K562 (cell line): ENCODE data around the gene ACTN4. TPM values are rescaled to one million over a fixed set of nuclear protein-coding genes. Genes with fewer than 3 reads are reported as not detected.

Experiments used
- ARNT ChIP-seq, 2 experiments: fragments of 450-650 bp; IDR thresholded peaks; 2 replicates each; pipeline ENCODE4 v1.6.1; 2016; ENCODE audit warnings: mild to moderate bottlenecking in 1 of 2
- CCNT2 ChIP-seq: IDR thresholded peaks from 2 replicates; pipeline ENCODE4 v1.6.1; 2011; ENCODE audit warnings: borderline replicate concordance, low read depth, mild to moderate bottlenecking, moderate library complexity, mixed read lengths, low read length; ENCODE audit not compliant: insufficient read length; ENCODE audit errors: extremely low read depth
- CREB1 ChIP-seq, 2 experiments: sonication (generic) in 1 of 2; formaldehyde crosslinking in 1 of 2; IDR thresholded peaks; 2 replicates each; pipeline versions ENCODE4 v1.6.1 to v1.8.0; 2012 to 2022; ENCODE audit warnings: inconsistent platforms in 1 of 2, mild to moderate bottlenecking in 1 of 2, missing genetic modification reagents in 1 of 2, moderate library complexity in 1 of 2
- MCM7 ChIP-seq, 2 experiments: fragments of 450-650 bp; IDR thresholded peaks; 2 replicates each; pipeline ENCODE4 v1.6.1; 2016 to 2018
- RAD21 ChIP-seq, 2 experiments: fragments of 250-450 bp in 1 of 2; fragments of 450-650 bp in 1 of 2; sonication (Bioruptor Pico) in 1 of 2; formaldehyde crosslinking in 1 of 2; IDR thresholded peaks in 1 of 2; conservative IDR thresholded peaks in 1 of 2; 2 replicates each; pipeline versions ENCODE4 v1.4.0 to v1.8.0; 2020 to 2022; ENCODE audit warnings: mild to moderate bottlenecking in 2 of 2, moderate library complexity in 1 of 2
- RBFOX2 ChIP-seq: fragments of 200-400 bp; formaldehyde crosslinking; IDR thresholded peaks from 2 replicates; pipeline ENCODE4 v1.6.1; 2017; ENCODE audit warnings: low read depth, mild to moderate bottlenecking, low read length, moderate library complexity
- SUPT5H ChIP-seq: fragments of 450-650 bp; IDR thresholded peaks from 2 replicates; pipeline ENCODE4 v1.6.1; 2016
- TCF15 ChIP-seq: fragments of 250-450 bp; sonication (Bioruptor Pico); IDR thresholded peaks from 2 replicates; pipeline ENCODE4 v1.8.0; 2022; ENCODE audit warnings: moderate library complexity, mild to moderate bottlenecking, inconsistent platforms
- ZBTB7A ChIP-seq: IDR thresholded peaks from 2 replicates; pipeline ENCODE4 v1.6.1; 2011; ENCODE audit warnings: low read depth, mild to moderate bottlenecking, low read length, moderate library complexity, borderline replicate concordance; ENCODE audit not compliant: control insufficient read depth
- ZNF609 ChIP-seq: sonication (generic); formaldehyde crosslinking; IDR thresholded peaks from 2 replicates; pipeline ENCODE4 v1.8.1; 2023; ENCODE audit warnings: missing genetic modification reagents, mild to moderate bottlenecking, borderline replicate concordance
- polyA plus RNA-seq, 8 experiments: library from polyadenylated mRNA; depleted of rRNA in 4 of 8; stranded (reverse) in 5 of 8; unstranded in 3 of 8; fragments of >200 nt; fragmentation: Nextera tagmentation in 2 of 8; fragmentation: Illumina TruSeq in 1 of 8; extraction: Ambion mirVana in 2 of 8; extraction: Trizol in 1 of 8; gene quantifications; 2 replicates each; pipeline versions ENCODE4 v1.2.1 to v1.2.3, GENCODE V29; 2011 to 2014; ENCODE audit warnings: inconsistent platforms in 1 of 8, missing spikeins in 1 of 8
- total RNA-seq, 7 experiments: library from RNA; depleted of rRNA in 6 of 7; stranded (reverse); fragments of >200 nt in 6 of 7; fragmentation: Illumina TruSeq in 2 of 7; extraction: Trizol in 2 of 7; gene quantifications; 2 replicates each; pipeline versions ENCODE4 v1.2.1 to v1.2.3, GENCODE V29; 2011 to 2021; ENCODE audit warnings: low replicate concordance in 1 of 7
- TF ChIP-seq, protein P1 (sequence below): fragments of 450-650 bp; conservative IDR thresholded peaks from 2 replicates; pipeline ENCODE4 v1.6.1; 2016; ENCODE audit warnings: missing genetic modification characterization, low read depth, mild to moderate bottlenecking, control low read depth, missing compliant biosample characterization

ACTN4 gene
- total and polyA plus RNA-seq, 9 of the 15 experiments (the other 6 are each of a cell fraction or from before 2014, with no cell fraction given) = 3.1 to 385 (median 125) TPM

GRCh38 chr19:38734426-38735256, 87.2 kb downstream of the ACTN4 start (continued):
- TF ChIP-seq TCF15 (CRISPR knock-in tag) (no peak), MCM7 (IDR thresholded peaks at IDR 0.05) (no peak), RBFOX2 (0 out of 2 replicates have a peak, but pooled peaks have one; percentile 18), RAD21 (CRISPR knock-in tag; conservative IDR thresholded peaks at IDR 0.05 in 1 of 2, IDR thresholded peaks at IDR 0.05 in 1 of 2) (no peak), CCNT2 (no peak), SUPT5H (no peak), ARNT (IDR thresholded peaks at IDR 0.05) (no peak), ZNF609 (0 out of 2 replicates have a peak, but pooled peaks have one; percentile 9), CREB1 (IDR thresholded peaks at IDR 0.05) (no peak), CREB1 (CRISPR knock-in tag; IDR thresholded peaks at IDR 0.05) (no peak), ZBTB7A (no peak)
- TF ChIP-seq, protein P1, sequence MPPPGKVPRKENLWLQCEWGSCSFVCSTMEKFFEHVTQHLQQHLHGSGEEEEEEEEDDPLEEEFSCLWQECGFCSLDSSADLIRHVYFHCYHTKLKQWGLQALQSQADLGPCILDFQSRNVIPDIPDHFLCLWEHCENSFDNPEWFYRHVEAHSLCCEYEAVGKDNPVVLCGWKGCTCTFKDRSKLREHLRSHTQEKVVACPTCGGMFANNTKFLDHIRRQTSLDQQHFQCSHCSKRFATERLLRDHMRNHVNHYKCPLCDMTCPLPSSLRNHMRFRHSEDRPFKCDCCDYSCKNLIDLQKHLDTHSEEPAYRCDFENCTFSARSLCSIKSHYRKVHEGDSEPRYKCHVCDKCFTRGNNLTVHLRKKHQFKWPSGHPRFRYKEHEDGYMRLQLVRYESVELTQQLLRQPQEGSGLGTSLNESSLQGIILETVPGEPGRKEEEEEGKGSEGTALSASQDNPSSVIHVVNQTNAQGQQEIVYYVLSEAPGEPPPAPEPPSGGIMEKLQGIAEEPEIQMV (tag) = no peak
